ENCODE data around the gene CAMSAP1.

DNA sequence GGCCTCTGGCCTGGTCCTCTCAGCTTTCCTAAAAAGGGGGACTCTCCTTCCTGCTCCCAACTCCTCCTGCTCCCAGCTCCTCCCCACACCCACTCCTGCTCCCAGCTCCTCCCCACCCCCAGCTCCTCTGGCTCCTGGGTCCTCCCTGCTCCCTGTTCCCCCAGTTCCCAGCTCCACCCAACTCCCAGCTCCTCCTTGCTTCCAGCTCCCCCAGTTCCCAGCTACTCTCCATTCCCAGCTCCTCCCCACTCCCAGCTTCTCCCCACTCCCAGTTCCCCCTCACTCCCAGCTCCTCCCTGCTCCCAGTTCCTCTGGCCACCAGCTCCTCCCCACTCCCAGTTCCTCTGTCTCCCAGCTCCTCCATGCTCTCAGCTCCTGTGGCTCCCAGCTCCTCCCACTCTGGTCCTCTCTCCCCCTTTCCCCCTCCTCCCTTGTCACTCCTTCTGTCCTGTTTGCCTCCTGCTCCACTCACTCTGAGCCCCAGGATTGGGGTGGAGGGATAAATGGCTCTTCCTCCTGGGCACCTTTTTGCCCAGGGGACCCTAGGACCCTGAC is 129.6 kb downstream of the CAMSAP1 start:
- TF ChIP-seq ZNF274 (IDR thresholded peaks at IDR 0.05; ENCODE audit: low read depth, low read length) (no peak), SUZ12 (IDR thresholded peaks at IDR 0.05; ENCODE audit: extremely low read depth, insufficient read depth, insufficient read length) (no peak), YY1 (IDR thresholded peaks at IDR 0.05; ENCODE audit: insufficient read depth, insufficient read length) (no peak)
